Heart right ventricle (tissue), 16 donors: ENCODE measurements around the gene ATP5F1A. TPM values are rescaled to one million over a fixed set of nuclear protein-coding genes. Genes with fewer than 3 reads are reported as not detected.

Source experiments
- ATAC-seq, 8 donors: fragments of 200-7000 bp; cut with Tn5 transposase; one replicate each; pipeline ENCODE4 v1.9.1; 2020; ENCODE audit warnings: mild to moderate bottlenecking in 8 of 8, moderate library complexity in 8 of 8, moderate number of reproducible peaks in 1 of 8
- DNase-seq, 2 donors: peaks; one replicate each; pipeline ENCODE4 v3.0.0-alpha.2; 2020
- H3K27ac ChIP-seq, 10 donors: fragments of 200-600 bp; sonication (generic) in 2 of 10; one replicate each; pipeline versions ENCODE4 v1.5.0 to v1.8.0; 2020 to 2022; ENCODE audit warnings: mild to moderate bottlenecking in 3 of 10
- H3K27me3 ChIP-seq, 7 donors: fragments of 200-600 bp; one replicate each; pipeline ENCODE4 v1.8.0; 2021 to 2022; ENCODE audit warnings: mild to moderate bottlenecking in 2 of 7
- H3K36me3 ChIP-seq, 9 donors: fragments of 200-600 bp; sonication (generic) in 1 of 9; one replicate each; pipeline versions ENCODE4 v1.5.0 to v1.8.0; 2020 to 2022; ENCODE audit warnings: mild to moderate bottlenecking in 2 of 9
- H3K4me1 ChIP-seq, 9 donors: fragments of 200-600 bp; sonication (generic) in 1 of 9; one replicate each; pipeline versions ENCODE4 v1.5.0 to v1.8.0; 2020 to 2022; ENCODE audit warnings: mild to moderate bottlenecking in 4 of 9
- H3K4me3 ChIP-seq, 10 donors: fragments of 200-600 bp; sonication (generic) in 2 of 10; one replicate each; pipeline versions ENCODE4 v1.5.0 to v1.8.0; 2020 to 2022; ENCODE audit warnings: mild to moderate bottlenecking in 7 of 10, moderate library complexity in 2 of 10
- H3K9me3 ChIP-seq, 11 donors: fragments of 200-600 bp in 10 of 11; sonication (generic) in 2 of 11; one replicate each; pipeline versions ENCODE4 v1.5.0 to v1.8.0; 2013 to 2022; ENCODE audit warnings: mild to moderate bottlenecking in 2 of 11, control low read depth in 1 of 11, moderate library complexity in 1 of 11
- CTCF ChIP-seq, 9 donors: fragments of 200-600 bp; sonication (generic) in 2 of 9; IDR thresholded peaks; one replicate each; pipeline versions ENCODE4 v1.5.0 to v1.8.0; 2021 to 2022; ENCODE audit warnings: antibody characterized with exemption in 9 of 9, mild to moderate bottlenecking in 5 of 9, moderate library complexity in 1 of 9
- WGBS, 2 donors: extraction: QIAGEN DNeasy Blood & Tissue Kit; methylation state at CpG; one replicate each; pipeline ENCODE4 v1.1.7; 2013; ENCODE audit warnings: inconsistent platforms in 1 of 2; 5-methylcytosine and 5-hydroxymethylcytosine counted together
- intact Hi-C, 10 donors: fragments of 100-400 bp; cut with DNase I; formaldehyde crosslinking; loops; one replicate each; pipeline versions ENCODE4 v1.11.1 to v1.14.2; 2022
- polyA plus RNA-seq, 2 donors: library from polyadenylated mRNA; stranded (reverse); fragments of 200-250 nt; gene quantifications; one replicate each; pipeline ENCODE4 v1.2.3, GENCODE V29; 2013
- total RNA-seq, 10 donors: library from RNA; stranded (reverse); fragmentation: NEBNext Ultra II Directional in 3 of 10; extraction: Animal tissue kit (Norgen Biotek cat#: 25700) in 3 of 10; gene quantifications; one replicate each; pipeline versions ENCODE4 v1.2.1 to v1.2.4, GENCODE V29; 2021 to 2023
- donor health status: Arrhythmogenic right ventricular cardiomyopathy.
- donor health status: ischemic (EF 13 %, LVEDD 7.1; RV severe dilation, severe dysfunction).
- donor health status: healthy with polysubstance abuse.
- donor health status: DM: no; HTN: yes; CAD: no.
- donor health status: DM: no; HTN: no; CAD: no.
- donor health status: ischemic (EF 25% LVEDD 6.9; RV normal size, moderate dysfunction).
- donor health status: ischemic (EF 25% LVEDD 5.7; RV mildly dilated, moderate dysfunction).
- donor health status: healthy.
- donor health status: DM: yes; HTN: yes; CAD: no.
- donor health status: Ischemic cardiomyopathy.
- donor health status: ischemic (EF 35%, LVEDD 5.7; RV mildly dilated, moderate dysfunction).
- donor health status: nonischemic (EF 11% LVEDD 7.7; RV severe dilation, severe dysfunction).
- donor health status: DM: yes; HTN: yes; CAD: no.
- donor health status: PGD.
- donor health status: ischemic (EF 29% LVEDD 5.4; RV normal size, mild dysfunction).
- donor health status: nonischemic (EF 23%, LVEDD 6.1; RV moderate dilation, normal function).

ATP5F1A gene
- total and polyA plus RNA-seq, 12 donors: 613 to 2,460 (median 1,904) TPM

- H3K27ac ChIP-seq: no peak overlapping the region
- no peak for ATAC-seq
- 97% methylated on average over 8 of the region's 8 CpGs for WGBS, 2 donors
Observed at GRCh38 chr18:46099463-46099862, 1.4 kb upstream of the ATP5F1A start.

GRCh38 chr18:46098616-46098933, 479 bp upstream of the ATP5F1A start:
- 10 to 12% methylated on average over 16 of the region's 16 CpGs for WGBS, 2 donors
- Histone ChIP-seq H3K9me3 (no peaks in the 10 kb centered on the region), H3K27ac (peak overlapping the region; percentile 87 to 98 (median 95)), H3K4me3 (peak overlapping the region; percentile 72 to 100 (median 86)), H3K4me1 (peaks cover 0 to 47% (median 38%) of the 10 kb centered on the region in 9 donors), H3K36me3 (peaks cover 0 to 27% (median 9%) of the 10 kb centered on the region in 9 donors), H3K27me3 (no peaks in the 10 kb centered on the region)
- intact Hi-C loops: no loop called here
- no peak for ATAC-seq
- no peak for TF ChIP-seq CTCF (IDR thresholded peaks at IDR 0.05)
- DNase-seq: no peak

More at GRCh38 chr18:46099463-46099862, 1.4 kb upstream of the ATP5F1A start:
- no peak for TF ChIP-seq CTCF (IDR thresholded peaks at IDR 0.05)
- intact Hi-C loops: no loop called here
- no peaks in the 10 kb centered on the region for H3K27me3 ChIP-seq
- H3K36me3 ChIP-seq: peaks cover 0 to 18% (median 1%) of the 10 kb centered on the region in 9 donors
- H3K4me1 ChIP-seq: peaks cover 0 to 43% (median 34%) of the 10 kb centered on the region in 9 donors
- no peak for DNase-seq
- H3K9me3 ChIP-seq: no peaks in the 10 kb centered on the region
- H3K4me3 ChIP-seq: no peak overlapping the region

GRCh38 chr18:46097431-46097800, 680 bp downstream of the ATP5F1A start:
- WGBS, 2 donors: 0% methylated on average over 8 of the region's 8 CpGs
- DNase-seq (no peak), ATAC-seq (peak in 7 of 8 donors; percentile 3 to 44 (median 25))
- peaks cover 0 to 56% (median 50%) of the 10 kb centered on the region in 9 donors for H3K4me1 ChIP-seq
- no peaks in the 10 kb centered on the region for H3K27me3 ChIP-seq
- TF ChIP-seq CTCF (IDR thresholded peaks at IDR 0.05): no peak
- H3K36me3 ChIP-seq: peaks cover 0 to 38% (median 21%) of the 10 kb centered on the region in 9 donors
- intact Hi-C loops: no loop called here
- peak overlapping the region; percentile 87 to 98 (median 95) for H3K27ac ChIP-seq
- peak overlapping the region; percentile 72 to 100 (median 86) for H3K4me3 ChIP-seq
- no peaks in the 10 kb centered on the region for H3K9me3 ChIP-seq

- peak overlapping the region; percentile 72 to 100 (median 86) for H3K4me3 ChIP-seq
- peaks cover 0 to 45% (median 25%) of the 10 kb centered on the region in 9 donors for H3K36me3 ChIP-seq
- peaks cover 0 to 62% (median 55%) of the 10 kb centered on the region in 9 donors for H3K4me1 ChIP-seq
- no peaks in the 10 kb centered on the region for H3K9me3 ChIP-seq
- WGBS, 2 donors: 23 to 36% methylated on average over 22 of the region's 22 CpGs
- no peak for DNase-seq
- no peaks in the 10 kb centered on the region for H3K27me3 ChIP-seq
- intact Hi-C loops: no loop called here
- ATAC-seq: peak in 3 of 8 donors; percentile 14 to 17 (median 15)
- H3K27ac ChIP-seq: peak overlapping the region; percentile 87 to 98 (median 95)
- no peak for TF ChIP-seq CTCF (IDR thresholded peaks at IDR 0.05)
Observed at GRCh38 chr18:46096651-46097300, 1.3 kb downstream of the ATP5F1A start.
